Measurements from ENCODE around the gene AOX1.
"Not testable (repeated sequence)": the region's sequence is repeated elsewhere in the genome, so short reads cannot be mapped to it uniquely, and the experiment has no call there.

AOX1 gene

GRCh38 chr2:200585730-200586643 is at the start of gene AOX1:
TSS of gene AOX1 (plus strand) at chr2:200586014. CDS start at chr2:200586109, 95 bp downstream.
- no peak for DNase-seq

GRCh38 chr2:200538139-200538538 is 47.7 kb upstream of the AOX1 start:
- DNase-seq, result no peak

- DNase-seq, result no peak
Observed at GRCh38 chr2:200540793-200541192, 45.0 kb upstream of the AOX1 start.

- DNase-seq, result not testable (repeated sequence)
Observed at GRCh38 chr2:200566596-200566995, 19.2 kb upstream of the AOX1 start.

GRCh38 chr2:200567932-200568331 is 17.9 kb upstream of the AOX1 start:
- no peak for DNase-seq

GRCh38 chr2:200575957-200576356 is 9.9 kb upstream of the AOX1 start:
- DNase-seq, result no peak

GRCh38 chr2:200577027-200577426 is 8.8 kb upstream of the AOX1 start:
- no peak for DNase-seq

- no peak for DNase-seq
Observed at GRCh38 chr2:200578778-200579177, 7.0 kb upstream of the AOX1 start.

- DNase-seq, result no peak
Observed at GRCh38 chr2:200584639-200585038, 1.2 kb upstream of the AOX1 start.

GRCh38 chr2:200585340-200585729 is 479 bp upstream of the AOX1 start:
- DNase-seq, result no peak

- DNase-seq, result no peak
Observed at GRCh38 chr2:200586644-200586975, 796 bp downstream of the AOX1 start.

- DNase-seq, result no peak
Observed at GRCh38 chr2:200587007-200587616, 1.3 kb downstream of the AOX1 start.

- no peak for DNase-seq
Observed at GRCh38 chr2:200588076-200588678, 2.4 kb downstream of the AOX1 start.

GRCh38 chr2:200590090-200590489 is 4.3 kb downstream of the AOX1 start:
- no peak for DNase-seq

GRCh38 chr2:200591308-200591707 is 5.5 kb downstream of the AOX1 start:
- no peak for DNase-seq

GRCh38 chr2:200592406-200593075 is 6.7 kb downstream of the AOX1 start:
- DNase-seq, result no peak

- no peak for DNase-seq
Observed at GRCh38 chr2:200593905-200594304, 8.1 kb downstream of the AOX1 start.

- DNase-seq, result no peak
Observed at GRCh38 chr2:200595913-200596312, 10.1 kb downstream of the AOX1 start.

GRCh38 chr2:200596774-200597570 is 11.2 kb downstream of the AOX1 start:
- DNase-seq, result no peak

GRCh38 chr2:200599206-200599605 is 13.4 kb downstream of the AOX1 start:
- DNase-seq, result no peak

- no peak for DNase-seq
Observed at GRCh38 chr2:200600549-200601225, 14.9 kb downstream of the AOX1 start.

GRCh38 chr2:200602584-200602983 is 16.8 kb downstream of the AOX1 start:
- no peak for DNase-seq
